Upper lobe of left lung (tissue), 6 donors: ENCODE results near the gene OR8G5. TPM values are rescaled to one million over a fixed set of nuclear protein-coding genes. Genes with fewer than 3 reads are reported as not detected.
A peak's percentile ranks its signal among the peaks of the same experiment; 100 is the strongest.

Experiments used
- ATAC-seq, 2 donors: fragments of 200-7000 bp; cut with Tn5 transposase; one replicate each; pipeline ENCODE4 v1.9.1; 2022; ENCODE audit warnings: mild to moderate bottlenecking in 2 of 2, moderate library complexity in 2 of 2; ENCODE audit not compliant: low FRiP score in 2 of 2
- DNase-seq, 2 donors: peaks; one replicate each; pipeline ENCODE4 v3.0.0-alpha.2; 2019 to 2020
- H3K27ac ChIP-seq, 4 donors: fragments of 200-600 bp; sonication (generic); one replicate each; pipeline ENCODE4 v1.5.1; 2016 to 2019
- H3K27me3 ChIP-seq, 4 donors: fragments of 200-600 bp; sonication (generic); one replicate each; pipeline ENCODE4 v1.5.1; 2017 to 2019
- H3K36me3 ChIP-seq, 4 donors: fragments of 200-600 bp; sonication (generic); one replicate each; pipeline ENCODE4 v1.5.1; 2016 to 2019
- H3K4me1 ChIP-seq, 4 donors: fragments of 200-600 bp; sonication (generic); one replicate each; pipeline ENCODE4 v1.5.1; 2018 to 2019
- H3K4me3 ChIP-seq, 4 donors: fragments of 200-600 bp; sonication (generic); one replicate each; pipeline ENCODE4 v1.5.1; 2017 to 2019; ENCODE audit warnings: mild to moderate bottlenecking in 2 of 4, moderate library complexity in 1 of 4
- H3K9me3 ChIP-seq, 4 donors: fragments of 200-600 bp; sonication (generic); one replicate each; pipeline ENCODE4 v1.5.1; 2018 to 2019
- CTCF ChIP-seq, 6 experiments: fragments of 450-650 bp in 4 of 6; fragments of 200-600 bp in 2 of 6; sonication (generic) in 2 of 6; IDR thresholded peaks; one replicate each; pipeline ENCODE4 v1.5.1; 2016 to 2019; ENCODE audit warnings: antibody characterized with exemption in 6 of 6
- EP300 ChIP-seq, 4 donors: sonication (generic); formaldehyde crosslinking; IDR thresholded peaks; one replicate each; pipeline ENCODE4 v1.5.1; 2017; ENCODE audit warnings: antibody characterized with exemption in 4 of 4, control low read depth in 2 of 4
- POLR2A ChIP-seq, 4 donors: fragments of 450-650 bp; IDR thresholded peaks; one replicate each; pipeline ENCODE4 v1.5.1; 2016 to 2017; ENCODE audit warnings: antibody characterized with exemption in 4 of 4, mild to moderate bottlenecking in 2 of 4
- POLR2AphosphoS5 ChIP-seq, 2 donors: sonication (generic); formaldehyde crosslinking; IDR thresholded peaks; one replicate each; pipeline ENCODE4 v1.5.1; 2017; ENCODE audit warnings: antibody characterized with exemption in 2 of 2
- WGBS, 2 donors: methylation state at CpG; one replicate each; pipeline ENCODE4 v1.1.5; 2017 to 2018; 5-methylcytosine and 5-hydroxymethylcytosine counted together
- total RNA-seq, 6 donors: library from RNA; depleted of rRNA in 4 of 6; stranded (reverse); fragments of >200 nt in 4 of 6; gene quantifications; one replicate each; pipeline versions ENCODE4 v1.1.0 to v1.2.1, GENCODE V29; 2016 to 2021
- donor health status: DM: no; HTN: no; CAD: no; lungs with moderate emphysema.
- donor health status: DM: no; HTN: yes; CAD: no; lungs with severe emphysema.

Gene OR8G5
- total RNA-seq, 6 donors from 2014 or later = 0.64 TPM; not detected in 5

- no peak overlapping the region for H3K4me3 ChIP-seq
- TF ChIP-seq EP300 (IDR thresholded peaks at IDR 0.05) (no peak), POLR2A (IDR thresholded peaks at IDR 0.05) (no peak), POLR2AphosphoS5 (IDR thresholded peaks at IDR 0.05) (no peak), CTCF (IDR thresholded peaks at IDR 0.05) (no peak)
- no peaks in the 10 kb centered on the region for H3K27me3 ChIP-seq
- DNase-seq = no peak
- 86 to 91% methylated on average over 2 of the region's 2 CpGs for whole genome bisulfite sequencing, 2 donors
- ATAC-seq = no peak
- no peaks in the 10 kb centered on the region for H3K36me3 ChIP-seq
- H3K9me3 ChIP-seq = no peaks in the 10 kb centered on the region
- no peak overlapping the region for H3K27ac ChIP-seq
- H3K4me1 ChIP-seq = no peaks in the 10 kb centered on the region
Observed at GRCh38 chr11:124274000-124274399, 17.8 kb downstream of the OR8G5 start.

- Histone ChIP-seq H3K27ac (no peak overlapping the region), H3K27me3 (no peaks in the 10 kb centered on the region), H3K4me1 (no peaks in the 10 kb centered on the region), H3K36me3 (no peaks in the 10 kb centered on the region), H3K4me3 (no peak overlapping the region), H3K9me3 (no peaks in the 10 kb centered on the region)
- ATAC-seq (no peak), DNase-seq (no peak)
- 29 to 50% methylated on average over 1 of the region's 1 CpG for WGBS, 2 donors
- TF ChIP-seq EP300 (IDR thresholded peaks at IDR 0.05) (no peak), POLR2AphosphoS5 (IDR thresholded peaks at IDR 0.05) (no peak), POLR2A (IDR thresholded peaks at IDR 0.05) (no peak), CTCF (IDR thresholded peaks at IDR 0.05) (no peak)
Observed at GRCh38 chr11:124276081-124276480, 19.9 kb downstream of the OR8G5 start.

- TF ChIP-seq POLR2AphosphoS5 (IDR thresholded peaks at IDR 0.05) = no peak
- no peak for TF ChIP-seq CTCF (IDR thresholded peaks at IDR 0.05)
- no peak for TF ChIP-seq EP300 (IDR thresholded peaks at IDR 0.05)
- no peak for TF ChIP-seq POLR2A (IDR thresholded peaks at IDR 0.05)
- H3K36me3 ChIP-seq = no peaks in the 10 kb centered on the region
- no peaks in the 10 kb centered on the region for H3K4me1 ChIP-seq
- ATAC-seq = peak; percentile 21 to 53
- no peaks in the 10 kb centered on the region for H3K27me3 ChIP-seq
- no peak overlapping the region for H3K4me3 ChIP-seq
- H3K9me3 ChIP-seq = no peaks in the 10 kb centered on the region
- WGBS, 2 donors = 89 to 90% methylated on average over 3 of the region's 3 CpGs
- DNase-seq = no peak
- H3K27ac ChIP-seq = no peak overlapping the region
Observed at GRCh38 chr11:124277207-124277606, 21.0 kb downstream of the OR8G5 start.

GRCh38 chr11:124277804-124278203, 21.6 kb downstream of the OR8G5 start:
- no peak overlapping the region for H3K4me3 ChIP-seq
- no peaks in the 10 kb centered on the region for H3K36me3 ChIP-seq
- H3K27me3 ChIP-seq = no peaks in the 10 kb centered on the region
- H3K4me1 ChIP-seq = no peaks in the 10 kb centered on the region
- 69 to 81% methylated on average over 3 of the region's 3 CpGs for WGBS, 2 donors
- ATAC-seq = no peak
- TF ChIP-seq CTCF (IDR thresholded peaks at IDR 0.05) (no peak), POLR2AphosphoS5 (IDR thresholded peaks at IDR 0.05) (no peak), POLR2A (IDR thresholded peaks at IDR 0.05) (no peak)
- no peaks in the 10 kb centered on the region for H3K9me3 ChIP-seq
- DNase-seq = no peak
- no peak overlapping the region for H3K27ac ChIP-seq

GRCh38 chr11:124278261-124278660, 22.1 kb downstream of the OR8G5 start:
- Histone ChIP-seq H3K9me3 (no peaks in the 10 kb centered on the region), H3K4me1 (no peaks in the 10 kb centered on the region), H3K27me3 (no peaks in the 10 kb centered on the region), H3K4me3 (no peak overlapping the region), H3K27ac (no peak overlapping the region), H3K36me3 (no peaks in the 10 kb centered on the region)
- DNase-seq (no peak), ATAC-seq (no peak)
- 50 to 68% methylated on average over 2 of the region's 2 CpGs for WGBS, 2 donors
- TF ChIP-seq POLR2A (IDR thresholded peaks at IDR 0.05) (no peak), EP300 (IDR thresholded peaks at IDR 0.05) (no peak), CTCF (IDR thresholded peaks at IDR 0.05) (no peak), POLR2AphosphoS5 (IDR thresholded peaks at IDR 0.05) (no peak)
